Measurements from ENCODE around the gene TM4SF1. TPM values are rescaled to one million over a fixed set of nuclear protein-coding genes. Genes with fewer than 3 reads are reported as not detected.

TM4SF1 gene
- total RNA-seq, 1 donor from 2014 or later, result 103 TPM

- no peak for DNase-seq
- Histone ChIP-seq H3K36me3 (peaks cover 19% of the 10 kb centered on the region), H3K27ac (replicated peaks) (peak overlapping the region; percentile 90), H3K9me3 (replicated peaks) (no peaks in the 10 kb centered on the region), H3K4me3 (peak overlapping the region; percentile 69), H3K27me3 (ENCODE audit: low read depth) (no peaks in the 10 kb centered on the region), H3K4me1 (peaks cover 53% of the 10 kb centered on the region)
- no peak for TF ChIP-seq CTCF (IDR thresholded peaks at IDR 0.05; ENCODE audit: borderline replicate concordance)
- intact Hi-C loops (cut with micrococcal nuclease), result no loop called here
Measured at GRCh38 chr3:149378478-149379309, 1.2 kb upstream of the TM4SF1 start.

- H3K4me3 ChIP-seq, result peak overlapping the region; percentile 69
- H3K36me3 ChIP-seq, result peaks cover 35% of the 10 kb centered on the region
- TF ChIP-seq CTCF (IDR thresholded peaks at IDR 0.05; ENCODE audit: borderline replicate concordance), result no peak
- H3K9me3 ChIP-seq (replicated peaks), result no peaks in the 10 kb centered on the region
- no peaks in the 10 kb centered on the region for H3K27me3 ChIP-seq (ENCODE audit: low read depth)
- DNase-seq, result no peak
- H3K27ac ChIP-seq (replicated peaks), result peak overlapping the region; percentile 90
- H3K4me1 ChIP-seq, result peaks cover 61% of the 10 kb centered on the region
- intact Hi-C loops (cut with micrococcal nuclease), result no loop called here
Measured at GRCh38 chr3:149376718-149377407, 586 bp downstream of the TM4SF1 start.

GRCh38 chr3:149375501-149376196, 1.8 kb downstream of the TM4SF1 start:
- no peaks in the 10 kb centered on the region for H3K9me3 ChIP-seq (replicated peaks)
- H3K4me3 ChIP-seq, result peak overlapping the region; percentile 69
- no peak for DNase-seq
- peaks cover 67% of the 10 kb centered on the region for H3K4me1 ChIP-seq
- H3K36me3 ChIP-seq, result peaks cover 48% of the 10 kb centered on the region
- peak overlapping the region; percentile 90 for H3K27ac ChIP-seq (replicated peaks)
- intact Hi-C loops (cut with micrococcal nuclease), result no loop called here
- H3K27me3 ChIP-seq (ENCODE audit: low read depth), result no peaks in the 10 kb centered on the region
- no peak for TF ChIP-seq CTCF (IDR thresholded peaks at IDR 0.05; ENCODE audit: borderline replicate concordance)

- Histone ChIP-seq H3K27me3 (ENCODE audit: low read depth) (no peaks in the 10 kb centered on the region), H3K9me3 (replicated peaks) (no peaks in the 10 kb centered on the region), H3K27ac (replicated peaks) (peak overlapping the region; percentile 90), H3K4me1 (peaks cover 74% of the 10 kb centered on the region), H3K36me3 (peaks cover 53% of the 10 kb centered on the region), H3K4me3 (peak overlapping the region; percentile 69)
- no peak for DNase-seq
- no peak for TF ChIP-seq CTCF (IDR thresholded peaks at IDR 0.05; ENCODE audit: borderline replicate concordance)
- intact Hi-C loops (cut with micrococcal nuclease), result no loop called here
Measured at GRCh38 chr3:149374793-149375500, 2.5 kb downstream of the TM4SF1 start.

GRCh38 chr3:149374391-149374790, 3.1 kb downstream of the TM4SF1 start:
- peaks cover 80% of the 10 kb centered on the region for H3K4me1 ChIP-seq
- TF ChIP-seq CTCF (IDR thresholded peaks at IDR 0.05; ENCODE audit: borderline replicate concordance), result no peak

More at GRCh38 chr3:149374391-149374790, 3.1 kb downstream of the TM4SF1 start:
- intact Hi-C loops (cut with micrococcal nuclease), result no loop called here
- no peaks in the 10 kb centered on the region for H3K27me3 ChIP-seq (ENCODE audit: low read depth)
- no peak for DNase-seq
- no peaks in the 10 kb centered on the region for H3K9me3 ChIP-seq (replicated peaks)
- peaks cover 57% of the 10 kb centered on the region for H3K36me3 ChIP-seq
- H3K4me3 ChIP-seq, result peak overlapping the region; percentile 69
- H3K27ac ChIP-seq (replicated peaks), result peak overlapping the region; percentile 90

All from left ventricle myocardium inferior (tissue), 1 donor.